Lower lobe of right lung (tissue), 2 donors: ENCODE data around the gene FRMPD2. TPM values are rescaled to one million over a fixed set of nuclear protein-coding genes. Genes with fewer than 3 reads are reported as not detected.
"Not testable (repeated sequence)": the region's sequence is repeated elsewhere in the genome, so short reads cannot be mapped to it uniquely, and the experiment has no call there.

Experiments
- ATAC-seq, 2 donors: fragments of 200-7000 bp; cut with Tn5 transposase; one replicate each; pipeline ENCODE4 v1.9.1; 2020 to 2022; ENCODE audit warnings: mild to moderate bottlenecking in 2 of 2, moderate library complexity in 2 of 2
- DNase-seq: peaks from one replicate; pipeline ENCODE4 v3.0.0-alpha.2; 2020
- H3K27ac ChIP-seq: fragments of 200-600 bp; one replicate; pipeline ENCODE4 v1.8.0; 2022
- H3K27me3 ChIP-seq: fragments of 200-600 bp; one replicate; pipeline ENCODE4 v1.8.0; 2022; ENCODE audit warnings: low read depth
- H3K36me3 ChIP-seq: fragments of 200-600 bp; one replicate; pipeline ENCODE4 v1.8.0; 2022; ENCODE audit warnings: mild to moderate bottlenecking
- H3K4me1 ChIP-seq: fragments of 200-600 bp; one replicate; pipeline ENCODE4 v1.8.0; 2022
- H3K4me3 ChIP-seq: fragments of 200-600 bp; one replicate; pipeline ENCODE4 v1.8.0; 2022; ENCODE audit warnings: mild to moderate bottlenecking
- H3K9me3 ChIP-seq: fragments of 200-600 bp; one replicate; pipeline ENCODE4 v1.8.0; 2022
- CTCF ChIP-seq: fragments of 200-600 bp; IDR thresholded peaks from one replicate; pipeline ENCODE4 v1.8.0; 2022; ENCODE audit warnings: antibody characterized with exemption, mild to moderate bottlenecking
- intact Hi-C: fragments of 100-400 bp; cut with DNase I; formaldehyde crosslinking; loops from one replicate; pipeline ENCODE4 v1.11.0; 2022
- total RNA-seq: library from RNA; stranded (reverse); fragmentation: NEBNext Ultra II Directional; extraction: Animal tissue kit (Norgen Biotek cat#: 25700); gene quantifications from one replicate; pipeline ENCODE4 v1.2.1, GENCODE V29; 2021
- donor health status: DM: no; HTN: yes; CAD: no; lungs with severe emphysema.

Gene FRMPD2
- total RNA-seq, 1 donor from 2014 or later, result 5.3 TPM

GRCh38 chr10:48284002-48284546, 9.6 kb upstream of the FRMPD2 start:
- intact Hi-C loops, result no loop called here
- Histone ChIP-seq H3K36me3 (no peaks in the 10 kb centered on the region), H3K4me1 (no peaks in the 10 kb centered on the region), H3K4me3 (no peak overlapping the region), H3K27ac (no peak overlapping the region), H3K9me3 (peaks cover 3% of the 10 kb centered on the region), H3K27me3 (peaks cover 4% of the 10 kb centered on the region)
- TF ChIP-seq CTCF, result no peak
- DNase-seq (no peak), ATAC-seq (no peak)

- no peak for DNase-seq
- no peaks in the 10 kb centered on the region for H3K36me3 ChIP-seq
Observed at GRCh38 chr10:48282829-48283228, 8.3 kb upstream of the FRMPD2 start.

GRCh38 chr10:48281697-48282096, 7.2 kb upstream of the FRMPD2 start:
- H3K4me1 ChIP-seq, H3K27ac ChIP-seq, DNase-seq, ATAC-seq, H3K27me3 ChIP-seq, intact Hi-C loops, H3K36me3 ChIP-seq, H3K9me3 ChIP-seq, H3K4me3 ChIP-seq: not testable (repeated sequence)

More at GRCh38 chr10:48282829-48283228, 8.3 kb upstream of the FRMPD2 start:
- no peak for ATAC-seq
- intact Hi-C loops, result no loop called here
- Histone ChIP-seq H3K9me3 (peaks cover 3% of the 10 kb centered on the region), H3K27ac (no peak overlapping the region), H3K4me3 (no peak overlapping the region), H3K27me3 (peaks cover 4% of the 10 kb centered on the region), H3K4me1 (no peaks in the 10 kb centered on the region)
- no peak for TF ChIP-seq CTCF

- no peak overlapping the region for H3K27ac ChIP-seq
- ATAC-seq, result no peak
- DNase-seq, result no peak
- TF ChIP-seq CTCF, result no peak
- H3K9me3 ChIP-seq, result peaks cover 3% of the 10 kb centered on the region
- H3K4me1 ChIP-seq, result no peaks in the 10 kb centered on the region
- H3K4me3 ChIP-seq, result no peak overlapping the region
- intact Hi-C loops, result no loop called here
- H3K36me3 ChIP-seq, result no peaks in the 10 kb centered on the region
- H3K27me3 ChIP-seq, result no peaks in the 10 kb centered on the region
Observed at GRCh38 chr10:48279081-48279751, 4.7 kb upstream of the FRMPD2 start.

GRCh38 chr10:48277093-48277492, 2.6 kb upstream of the FRMPD2 start:
- no peaks in the 10 kb centered on the region for H3K36me3 ChIP-seq
- DNase-seq, result no peak
- no peak overlapping the region for H3K27ac ChIP-seq
- ATAC-seq, result no peak
- no peak overlapping the region for H3K4me3 ChIP-seq
- no peaks in the 10 kb centered on the region for H3K27me3 ChIP-seq
- no peak for TF ChIP-seq CTCF
- no peaks in the 10 kb centered on the region for H3K4me1 ChIP-seq
- intact Hi-C loops, result no loop called here
- H3K9me3 ChIP-seq, result peaks cover 3% of the 10 kb centered on the region

- H3K27me3 ChIP-seq, result no peaks in the 10 kb centered on the region
- intact Hi-C loops, result no loop called here
- no peaks in the 10 kb centered on the region for H3K36me3 ChIP-seq
- no peaks in the 10 kb centered on the region for H3K4me1 ChIP-seq
- no peaks in the 10 kb centered on the region for H3K9me3 ChIP-seq
- DNase-seq, result no peak
- no peak for TF ChIP-seq CTCF
- no peak overlapping the region for H3K4me3 ChIP-seq
- no peak for ATAC-seq
- no peak overlapping the region for H3K27ac ChIP-seq
Observed at GRCh38 chr10:48273741-48274140, 755 bp downstream of the FRMPD2 start.
